H9 (cell line): ENCODE data around the gene FBXO47. TPM values are rescaled to one million over a fixed set of nuclear protein-coding genes. Genes with fewer than 3 reads are reported as not detected.

Experiments used
- DNase-seq: peaks from one replicate; pipeline ENCODE4 v3.0.0-alpha.2; 2017
- H2AFZ ChIP-seq: one replicate; pipeline ENCODE4 v1.6.1; 2013; ENCODE audit warnings: mild to moderate bottlenecking, low read length, control low read depth, moderate library complexity
- H2AK5ac ChIP-seq: 2 replicates; pipeline ENCODE4 v1.6.1; 2013; ENCODE audit warnings: low read length, control low read depth, mixed read lengths; ENCODE audit not compliant: insufficient read length
- H2BK120ac ChIP-seq: one replicate; pipeline ENCODE4 v1.6.1; 2013; ENCODE audit warnings: low read depth, mild to moderate bottlenecking, low read length, control low read depth, inconsistent platforms; ENCODE audit not compliant: poor library complexity, severe bottlenecking
- H2BK12ac ChIP-seq: 2 replicates; pipeline ENCODE4 v1.6.1; 2013; ENCODE audit warnings: low read length, control low read depth, mixed read lengths, low read depth; ENCODE audit not compliant: insufficient read length
- H2BK15ac ChIP-seq: 2 replicates; pipeline ENCODE4 v1.6.1; 2013; ENCODE audit warnings: low read depth, low read length, control low read depth
- H2BK20ac ChIP-seq: one replicate; pipeline ENCODE4 v1.6.1; 2013; ENCODE audit warnings: low read depth, mild to moderate bottlenecking, low read length, control low read depth, inconsistent platforms; ENCODE audit not compliant: poor library complexity, severe bottlenecking
- H2BK5ac ChIP-seq: 2 replicates; pipeline ENCODE4 v1.6.1; 2013; ENCODE audit warnings: low read length, control low read depth, mixed read lengths; ENCODE audit not compliant: insufficient read length
- H3K14ac ChIP-seq: 2 replicates; pipeline ENCODE4 v1.6.1; 2013; ENCODE audit warnings: low read length, control low read depth; ENCODE audit not compliant: insufficient read depth
- H3K18ac ChIP-seq: 2 replicates; pipeline ENCODE4 v1.6.1; 2013; ENCODE audit warnings: low read depth, mild to moderate bottlenecking, mixed read lengths, low read length, control low read depth; ENCODE audit not compliant: insufficient read length
- H3K23ac ChIP-seq: 2 replicates; pipeline ENCODE4 v1.6.1; 2013; ENCODE audit warnings: low read length, control low read depth, mixed read lengths, low read depth; ENCODE audit not compliant: insufficient read length
- H3K23me2 ChIP-seq: 2 replicates; pipeline ENCODE4 v1.6.1; 2013; ENCODE audit warnings: low read depth, mild to moderate bottlenecking, mixed read lengths, low read length, control low read depth; ENCODE audit not compliant: insufficient read length, poor library complexity, severe bottlenecking
- H3K27ac ChIP-seq: 2 replicates; pipeline ENCODE4 v1.5.1; 2013; ENCODE audit warnings: low read length, control low read depth, mixed read lengths, low read depth; ENCODE audit not compliant: insufficient read length
- H3K27me3 ChIP-seq: 2 replicates; pipeline ENCODE4 v1.6.1; 2013; ENCODE audit warnings: low read length, control low read depth, inconsistent platforms; ENCODE audit not compliant: insufficient read depth
- H3K4ac ChIP-seq: 2 replicates; pipeline ENCODE4 v1.6.1; 2013; ENCODE audit warnings: low read depth, mild to moderate bottlenecking, control low read depth, inconsistent platforms, low read length, moderate library complexity
- H3K4me1 ChIP-seq: 2 replicates; pipeline ENCODE4 v1.6.1; 2013; ENCODE audit warnings: low read length, control low read depth, inconsistent platforms; ENCODE audit not compliant: insufficient read depth
- H3K4me2 ChIP-seq: 2 replicates; pipeline ENCODE4 v1.6.1; 2013; ENCODE audit warnings: low read length, control low read depth, mixed read lengths; ENCODE audit not compliant: insufficient read length, insufficient read depth
- H3K56ac ChIP-seq: 2 replicates; pipeline ENCODE4 v1.6.1; 2013; ENCODE audit warnings: low read depth, mild to moderate bottlenecking, mixed read lengths, low read length, control low read depth; ENCODE audit not compliant: insufficient read length
- H3K79me1 ChIP-seq: 2 replicates; pipeline ENCODE4 v1.6.1; 2013; ENCODE audit warnings: low read depth, mild to moderate bottlenecking, moderate library complexity, low read length, control low read depth, inconsistent platforms; ENCODE audit not compliant: insufficient read depth, poor library complexity, severe bottlenecking
- H3K79me2 ChIP-seq: 2 replicates; pipeline ENCODE4 v1.6.1; 2013; ENCODE audit warnings: low read length, control low read depth, inconsistent platforms; ENCODE audit not compliant: insufficient read depth
- H3K9ac ChIP-seq: 2 replicates; pipeline ENCODE4 v1.6.1; 2013; ENCODE audit warnings: low read length, control low read depth, mixed read lengths; ENCODE audit not compliant: insufficient read length; ENCODE audit errors: extremely low read depth
- H3K9me3 ChIP-seq: one replicate; pipeline ENCODE4 v1.6.1; 2013; ENCODE audit warnings: low read depth, low read length, inconsistent platforms; ENCODE audit not compliant: control insufficient read depth
- H3T11ph ChIP-seq: one replicate; pipeline ENCODE4 v1.6.1; 2013; ENCODE audit warnings: mild to moderate bottlenecking, low read length, control low read depth, inconsistent platforms
- H4K20me1 ChIP-seq: one replicate; pipeline ENCODE4 v1.6.1; 2013; ENCODE audit not compliant: control insufficient read depth, insufficient read length, insufficient read depth
- H4K5ac ChIP-seq: 2 replicates; pipeline ENCODE4 v1.6.1; 2013; ENCODE audit warnings: low read depth, mild to moderate bottlenecking, mixed read lengths, low read length, control low read depth; ENCODE audit not compliant: insufficient read length
- H4K8ac ChIP-seq: replicated peaks from 2 replicates; pipeline ENCODE4 v1.6.1; 2013; ENCODE audit warnings: low read length, control low read depth, mixed read lengths, low read depth; ENCODE audit not compliant: insufficient read length
- H4K91ac ChIP-seq: 2 replicates; pipeline ENCODE4 v1.6.1; 2013; ENCODE audit warnings: low read depth, mild to moderate bottlenecking, moderate library complexity, mixed read lengths, low read length, control low read depth; ENCODE audit not compliant: insufficient read length
- H3K27ac Mint-ChIP-seq, 3 experiments: 2 replicates in 2 of 3; 3 replicates in 1 of 3; pipeline ENCODE4 v1.8.0; 2020 to 2021; ENCODE audit warnings: mixed read lengths in 3 of 3, mild to moderate bottlenecking in 1 of 3, moderate library complexity in 1 of 3
- H3K27me3 Mint-ChIP-seq: 2 replicates; pipeline ENCODE4 v1.8.0; 2021; ENCODE audit warnings: low read depth, mild to moderate bottlenecking, moderate library complexity, mixed read lengths
- H3K36me3 Mint-ChIP-seq, 3 experiments: 2 replicates in 2 of 3; 3 replicates in 1 of 3; pipeline ENCODE4 v1.8.0; 2020 to 2021; ENCODE audit warnings: low read depth in 3 of 3, mixed read lengths in 3 of 3; ENCODE audit not compliant: insufficient read depth in 1 of 3
- H3K4me1 Mint-ChIP-seq, 2 experiments: 2 replicates each; pipeline ENCODE4 v1.8.0; 2020; ENCODE audit warnings: mixed read lengths in 2 of 2
- H3K4me3 Mint-ChIP-seq, 2 experiments: 2 replicates in 1 of 2; 3 replicates in 1 of 2; pipeline ENCODE4 v1.8.0; 2020 to 2021; ENCODE audit warnings: mild to moderate bottlenecking in 2 of 2, mixed read lengths in 2 of 2, moderate library complexity in 1 of 2
- H3K9me3 Mint-ChIP-seq, 2 experiments: 2 replicates in 1 of 2; 3 replicates in 1 of 2; pipeline ENCODE4 v1.8.0; 2020; ENCODE audit warnings: mild to moderate bottlenecking in 2 of 2, mixed read lengths in 2 of 2, moderate library complexity in 1 of 2
- CTCF ChIP-seq: fragments of 200-600 bp; sonication (generic); conservative IDR thresholded peaks from 3 replicates; pipeline ENCODE4 v1.8.0; 2021; ENCODE audit warnings: antibody characterized with exemption, mild to moderate bottlenecking
- WGBS: extraction: QIAGEN DNeasy Blood & Tissue Kit; methylation state at CpG from one replicate; pipeline ENCODE4 v1.1.7; 2013; ENCODE audit warnings: missing lambda C conversion rate, low lambda C conversion rate, mixed read lengths; ENCODE audit not compliant: insufficient read length; ENCODE audit errors: extremely low coverage; 5-methylcytosine and 5-hydroxymethylcytosine counted together
- total RNA-seq: library from RNA; stranded (reverse); gene quantifications from 2 replicates; pipeline ENCODE4 v1.2.1, GENCODE V29; 2021

FBXO47 gene
- total RNA-seq, 1 experiment from 2014 or later, result not detected

GRCh38 chr17:38914741-38915638, 52.2 kb downstream of the FBXO47 start:
- WGBS, result no CpG with 5 or more reads among the region's 20 CpGs
- H4K5ac ChIP-seq, result no peak overlapping the region
- no peak overlapping the region for H3K14ac ChIP-seq
- H2BK15ac ChIP-seq, result no peak overlapping the region
- Mint-ChIP-seq H3K36me3 (peaks cover 18 to 52% (median 48%) of the 10 kb centered on the region in 3 experiments), H3K9me3 (no peaks in the 10 kb centered on the region), H3K27me3 (no peaks in the 10 kb centered on the region; the same call in 1 of the 2 replicates), H3K27ac (peak overlapping the region in 1 of 3 experiments; percentile 74; a peak in 2 of 7 replicates), H3K4me3 (no peak overlapping the region), H3K4me1 (no peaks in the 10 kb centered on the region)
- H3K4me2 ChIP-seq, result no peak overlapping the region
- H3K23ac ChIP-seq, result no peak overlapping the region
- no peak overlapping the region for H3K27ac ChIP-seq
- peak; percentile 50 for TF ChIP-seq CTCF
- H2AK5ac ChIP-seq, result no peak overlapping the region
- no peak overlapping the region for H2AFZ ChIP-seq
- no peak overlapping the region for H3T11ph ChIP-seq
- H2BK5ac ChIP-seq, result no peak overlapping the region
- no peak overlapping the region for H3K9ac ChIP-seq
- DNase-seq, result peak; percentile 74
- no peak overlapping the region for H3K4ac ChIP-seq
- H2BK12ac ChIP-seq, result no peak overlapping the region
- H3K79me1 ChIP-seq, result no peaks in the 10 kb centered on the region
- H3K9me3 ChIP-seq, result no peaks in the 10 kb centered on the region
- no peak overlapping the region for H3K18ac ChIP-seq
- H4K20me1 ChIP-seq, result no peaks in the 10 kb centered on the region
- no peak overlapping the region for H3K56ac ChIP-seq
- no peaks in the 10 kb centered on the region for H3K27me3 ChIP-seq
- H4K91ac ChIP-seq, result no peak overlapping the region
- no peak overlapping the region for H2BK120ac ChIP-seq
- no peaks in the 10 kb centered on the region for H3K4me1 ChIP-seq
- no peaks in the 10 kb centered on the region for H3K79me2 ChIP-seq
- no peak overlapping the region for H4K8ac ChIP-seq
- no peaks in the 10 kb centered on the region for H3K23me2 ChIP-seq
- no peak overlapping the region for H2BK20ac ChIP-seq
